GM18507 (cell line): ENCODE results near the gene ALPI.
"Not testable (repeated sequence)": the region's sequence is repeated elsewhere in the genome, so short reads cannot be mapped to it uniquely, and the experiment has no call there.

Source experiments
- DNase-seq: peaks from one replicate; pipeline ENCODE4 v3.0.0; 2011; ENCODE audit warnings: low read depth; ENCODE audit not compliant: insufficient read length; ENCODE audit errors: extremely low spot score
- FAIRE-seq: peaks from 2 replicates; lab custom pipeline; 2011; peaks lifted over from hg19 to GRCh38; lab: Jason Lieb, UNC

ALPI gene

GRCh38 chr2:232420073-232420454, 35.9 kb upstream of the ALPI start:
- FAIRE-seq: no peak
- no peak for DNase-seq

GRCh38 chr2:232420463-232421188, 35.3 kb upstream of the ALPI start:
- DNase-seq: no peak
- FAIRE-seq: no peak

GRCh38 chr2:232421189-232421785, 34.7 kb upstream of the ALPI start:
- no peak for FAIRE-seq
- no peak for DNase-seq

- DNase-seq: no peak
- no peak for FAIRE-seq
Observed at GRCh38 chr2:232422051-232422450, 33.9 kb upstream of the ALPI start.

- not testable (repeated sequence) for DNase-seq, FAIRE-seq
Observed at GRCh38 chr2:232422996-232423395, 33.0 kb upstream of the ALPI start.

GRCh38 chr2:232423407-232423806, 32.5 kb upstream of the ALPI start:
- not testable (repeated sequence) for FAIRE-seq, DNase-seq

GRCh38 chr2:232431705-232432590, 24.0 kb upstream of the ALPI start:
- no peak for FAIRE-seq
- DNase-seq: no peak

- DNase-seq: no peak
- no peak for FAIRE-seq
Observed at GRCh38 chr2:232432598-232433184, 23.3 kb upstream of the ALPI start.

- DNase-seq, FAIRE-seq: not testable (repeated sequence)
Observed at GRCh38 chr2:232433622-232434021, 22.3 kb upstream of the ALPI start.

GRCh38 chr2:232434091-232434490, 21.9 kb upstream of the ALPI start:
- no peak for FAIRE-seq
- DNase-seq: no peak

GRCh38 chr2:232434563-232435374, 21.2 kb upstream of the ALPI start:
- FAIRE-seq: no peak
- no peak for DNase-seq

- FAIRE-seq (no peak), DNase-seq (no peak)
Observed at GRCh38 chr2:232435375-232435648, 20.6 kb upstream of the ALPI start.

- FAIRE-seq: no peak
- no peak for DNase-seq
Observed at GRCh38 chr2:232435805-232436204, 20.1 kb upstream of the ALPI start.

GRCh38 chr2:232436381-232437194, 19.4 kb upstream of the ALPI start:
- FAIRE-seq (no peak), DNase-seq (no peak)

- FAIRE-seq (no peak), DNase-seq (no peak)
Observed at GRCh38 chr2:232437195-232437571, 18.8 kb upstream of the ALPI start.

GRCh38 chr2:232438091-232438490, 17.9 kb upstream of the ALPI start:
- no peak for DNase-seq
- FAIRE-seq: no peak

GRCh38 chr2:232438951-232439757, 16.8 kb upstream of the ALPI start:
- no peak for DNase-seq
- peak; percentile 63 for FAIRE-seq

GRCh38 chr2:232439758-232440135, 16.2 kb upstream of the ALPI start:
- FAIRE-seq (no peak), DNase-seq (no peak)
